Activated naive CD4-positive, alpha-beta T cell treated with anti-CD3 and anti-CD28 coated beads, Interleukin-2, amount 50 U/mL, for 24 hours (primary cell): Measurements from ENCODE around the gene CTAGE9.
"Not testable (repeated sequence)": the region's sequence is repeated elsewhere in the genome, so short reads cannot be mapped to it uniquely, and the experiment has no call there.

Experiments
- H3K27ac Mint-ChIP-seq: one replicate; pipeline ENCODE4 v1.8.0; 2021; ENCODE audit warnings: mild to moderate bottlenecking, mixed read lengths
- H3K27me3 Mint-ChIP-seq: one replicate; pipeline ENCODE4 v1.8.0; 2021; ENCODE audit warnings: mixed read lengths
- H3K36me3 Mint-ChIP-seq: one replicate; pipeline ENCODE4 v1.8.0; 2021; ENCODE audit warnings: mixed read lengths
- H3K4me1 Mint-ChIP-seq: one replicate; pipeline ENCODE4 v1.8.0; 2021; ENCODE audit warnings: mixed read lengths
- H3K4me3 Mint-ChIP-seq: one replicate; pipeline ENCODE4 v1.8.0; 2021; ENCODE audit warnings: mild to moderate bottlenecking, mixed read lengths
- H3K9me3 Mint-ChIP-seq: one replicate; pipeline ENCODE4 v1.8.0; 2021; ENCODE audit warnings: mixed read lengths

The CTAGE9 gene

DNA sequence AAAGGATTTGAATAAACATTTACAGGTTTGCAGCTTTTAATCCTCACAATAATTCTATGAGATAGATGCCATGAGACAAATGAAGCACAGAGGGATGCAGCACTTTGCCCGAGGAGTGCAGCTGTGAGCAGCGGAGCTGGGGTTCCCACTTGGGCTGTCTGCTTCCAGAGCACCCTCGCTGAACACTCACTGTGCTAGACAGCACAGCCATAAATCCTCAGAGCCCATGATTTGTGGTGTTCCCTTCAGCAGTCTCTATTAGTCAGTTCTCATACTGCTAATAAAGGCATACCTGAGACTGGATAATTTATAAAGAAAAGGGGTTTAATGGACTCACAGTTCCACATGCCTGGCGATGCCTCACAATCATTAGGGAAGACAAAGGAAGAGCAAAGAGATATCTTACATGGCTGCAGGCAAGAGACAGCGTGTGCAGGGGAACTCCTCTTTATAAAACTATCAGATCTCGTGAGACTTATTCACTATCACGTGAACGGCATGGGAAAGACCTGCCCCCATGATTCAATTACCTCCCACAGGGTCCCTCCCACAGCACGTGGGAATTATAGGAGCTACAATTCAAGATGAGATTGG, 25.3 kb upstream of the CTAGE9 start:
- Mint-ChIP-seq H3K27me3 (no peaks in the 10 kb centered on the region), H3K4me3 (no peak overlapping the region), H3K27ac (no peak overlapping the region), H3K36me3 (peaks cover under 1% of the 10 kb centered on the region), H3K4me1 (no peaks in the 10 kb centered on the region), H3K9me3 (no peaks in the 10 kb centered on the region)

DNA sequence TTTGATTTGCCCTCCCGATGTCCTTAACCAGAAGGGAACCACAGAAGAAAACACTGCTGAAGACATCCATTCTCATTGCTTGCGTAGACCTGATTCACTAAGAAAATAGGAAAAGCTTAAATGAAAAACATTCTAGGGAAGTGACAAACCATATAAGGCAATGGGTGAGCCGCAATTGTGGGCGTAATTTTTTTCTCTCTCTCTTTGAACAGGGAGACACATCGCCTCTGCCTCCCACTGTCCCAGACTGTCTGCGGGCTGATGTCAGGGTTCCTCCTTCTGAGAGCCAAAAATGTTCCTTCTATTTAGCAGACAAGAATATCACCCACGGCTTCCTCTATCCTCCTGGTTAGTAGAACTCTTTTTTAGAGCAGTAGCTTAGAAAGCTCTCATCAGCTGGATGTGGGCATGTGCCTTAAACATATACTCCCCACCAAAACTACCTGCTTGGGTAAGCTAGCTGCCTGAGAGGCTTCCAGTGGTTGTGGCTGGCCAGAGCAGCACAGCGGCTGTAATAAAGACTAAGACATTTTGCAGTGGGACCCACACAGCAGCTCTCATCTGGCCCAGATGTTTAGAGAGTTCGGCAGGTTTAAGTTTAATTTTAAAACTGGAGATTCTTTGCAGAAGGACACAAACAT, 22.7 kb upstream of the CTAGE9 start:
- Mint-ChIP-seq H3K9me3 (no peaks in the 10 kb centered on the region), H3K4me1 (no peaks in the 10 kb centered on the region), H3K27ac (no peak overlapping the region), H3K4me3 (no peak overlapping the region), H3K27me3 (no peaks in the 10 kb centered on the region), H3K36me3 (peaks cover 2% of the 10 kb centered on the region)

DNA sequence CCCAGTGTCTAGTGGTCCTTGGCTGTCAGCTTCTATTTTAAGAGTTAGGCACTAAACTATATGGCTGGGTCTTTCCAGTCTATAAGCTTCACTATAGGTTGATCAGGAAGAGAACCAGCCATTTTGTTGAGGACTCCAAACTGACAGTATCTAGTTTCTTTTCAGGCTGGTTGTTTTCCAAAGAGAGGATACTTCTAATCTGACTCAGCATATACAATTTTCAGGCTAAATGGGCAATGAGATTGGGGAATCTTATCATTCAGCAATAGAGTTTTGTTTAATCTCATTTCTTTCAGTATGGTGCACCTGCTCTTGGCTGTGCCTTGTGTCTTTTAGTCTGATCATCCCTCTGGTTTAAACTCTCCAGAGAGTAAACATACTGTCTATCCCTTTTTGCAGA, 20.4 kb upstream of the CTAGE9 start:
- no peaks in the 10 kb centered on the region for H3K27me3 Mint-ChIP-seq
- H3K4me3 Mint-ChIP-seq: no peak overlapping the region
- H3K4me1 Mint-ChIP-seq: no peaks in the 10 kb centered on the region
- peaks cover 6% of the 10 kb centered on the region for H3K36me3 Mint-ChIP-seq
- H3K27ac Mint-ChIP-seq: no peak overlapping the region
- no peaks in the 10 kb centered on the region for H3K9me3 Mint-ChIP-seq

DNA sequence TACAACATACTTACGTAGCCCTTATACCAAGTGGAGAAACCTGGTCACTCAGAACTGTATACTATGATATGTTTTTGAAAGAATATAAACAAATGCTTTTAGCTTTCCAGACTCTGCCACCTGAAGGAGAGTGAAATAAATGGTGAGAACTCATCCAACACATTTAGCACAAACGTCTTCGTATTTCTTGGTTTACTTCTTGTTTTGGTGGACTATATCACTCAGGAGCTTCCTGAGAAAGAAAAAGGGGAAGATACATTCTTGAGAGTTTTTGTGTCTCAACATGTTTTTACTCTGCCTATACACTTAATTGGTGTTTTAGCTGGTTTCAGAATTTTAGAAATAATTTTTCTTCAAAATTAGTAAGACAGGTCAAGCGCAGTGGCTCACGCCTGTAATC, 19.4 kb upstream of the CTAGE9 start:
- no peaks in the 10 kb centered on the region for H3K9me3 Mint-ChIP-seq
- H3K36me3 Mint-ChIP-seq: peaks cover 8% of the 10 kb centered on the region
- H3K4me1 Mint-ChIP-seq: no peaks in the 10 kb centered on the region
- no peaks in the 10 kb centered on the region for H3K27me3 Mint-ChIP-seq
- H3K4me3 Mint-ChIP-seq: no peak overlapping the region
- H3K27ac Mint-ChIP-seq: no peak overlapping the region

- Mint-ChIP-seq H3K4me1 (no peaks in the 10 kb centered on the region), H3K27ac (no peak overlapping the region)
Measured at GRCh38 chr6:131729550-131729949, 18.7 kb upstream of the CTAGE9 start.

DNA sequence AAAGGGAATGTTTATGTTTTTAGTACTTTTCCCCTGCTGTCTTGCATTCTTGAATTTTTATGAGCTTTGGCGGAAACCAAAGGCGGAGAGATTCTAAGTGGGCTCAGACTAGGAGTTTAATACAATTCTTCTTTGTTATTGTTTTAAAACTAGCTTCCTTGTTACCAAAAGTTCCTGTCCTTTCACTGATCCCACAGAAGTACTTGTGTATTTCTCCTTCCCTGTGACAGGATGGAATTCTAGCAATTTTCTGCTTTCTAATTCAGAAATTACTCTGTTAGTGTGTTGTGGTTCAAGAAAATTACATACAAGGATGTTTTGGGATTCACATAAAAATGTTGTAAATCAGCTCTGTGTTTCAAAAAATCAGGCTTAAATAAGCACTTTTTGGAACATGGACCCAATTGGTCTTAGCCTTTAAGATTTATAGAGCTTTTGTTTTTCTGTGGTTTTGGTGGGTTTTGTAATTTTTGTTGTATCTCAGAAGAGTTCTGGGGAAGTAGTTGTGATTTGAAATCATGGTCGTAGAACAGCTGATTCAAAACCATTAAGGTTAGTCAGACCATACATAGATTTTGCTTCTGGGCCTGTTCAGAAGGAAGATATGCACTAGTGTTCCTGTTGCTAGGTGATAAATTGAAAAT, 17.6 kb upstream of the CTAGE9 start:
- no peaks in the 10 kb centered on the region for H3K9me3 Mint-ChIP-seq
- no peak overlapping the region for H3K4me3 Mint-ChIP-seq

More at GRCh38 chr6:131729550-131729949, 18.7 kb upstream of the CTAGE9 start:
- H3K27me3 Mint-ChIP-seq: no peaks in the 10 kb centered on the region
- no peaks in the 10 kb centered on the region for H3K9me3 Mint-ChIP-seq
- H3K4me3 Mint-ChIP-seq: no peak overlapping the region
- H3K36me3 Mint-ChIP-seq: peaks cover 8% of the 10 kb centered on the region

GRCh38 chr6:131727868-131728267, 17.1 kb upstream of the CTAGE9 start:
- no peaks in the 10 kb centered on the region for H3K27me3 Mint-ChIP-seq
- H3K4me1 Mint-ChIP-seq: no peaks in the 10 kb centered on the region
- H3K27ac Mint-ChIP-seq: no peak overlapping the region
- no peak overlapping the region for H3K4me3 Mint-ChIP-seq
- peaks cover 8% of the 10 kb centered on the region for H3K36me3 Mint-ChIP-seq
- H3K9me3 Mint-ChIP-seq: no peaks in the 10 kb centered on the region

More for the DNA sequence above, 17.6 kb upstream of the CTAGE9 start:
- Mint-ChIP-seq H3K36me3 (peaks cover 8% of the 10 kb centered on the region), H3K27me3 (no peaks in the 10 kb centered on the region), H3K4me1 (no peaks in the 10 kb centered on the region), H3K27ac (no peak overlapping the region)

DNA sequence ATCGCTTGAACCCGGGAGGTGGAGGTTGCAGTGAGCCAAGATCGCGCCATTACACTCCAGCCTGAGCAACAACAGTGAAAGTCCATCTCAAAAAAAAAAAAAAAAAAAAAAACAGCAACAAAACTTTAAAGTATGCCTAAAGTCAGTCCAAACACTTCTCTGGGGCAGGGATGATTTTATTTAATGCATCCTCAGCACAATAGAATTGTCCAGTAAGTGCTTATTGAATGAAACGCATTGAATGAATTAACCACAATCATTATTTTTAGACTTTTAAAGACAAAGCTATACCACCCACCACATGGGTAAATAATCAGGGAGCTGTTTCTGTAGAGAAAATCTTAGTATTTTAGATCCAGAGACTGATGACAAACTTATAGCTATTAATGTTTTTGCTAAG, 16.6 kb upstream of the CTAGE9 start:
- Mint-ChIP-seq H3K4me1 (no peaks in the 10 kb centered on the region), H3K9me3 (no peaks in the 10 kb centered on the region), H3K27me3 (no peaks in the 10 kb centered on the region), H3K4me3 (no peak overlapping the region), H3K27ac (no peak overlapping the region), H3K36me3 (peaks cover 8% of the 10 kb centered on the region)

- H3K9me3 Mint-ChIP-seq: no peaks in the 10 kb centered on the region
- peaks cover 6% of the 10 kb centered on the region for H3K36me3 Mint-ChIP-seq
- no peaks in the 10 kb centered on the region for H3K27me3 Mint-ChIP-seq
- no peak overlapping the region for H3K4me3 Mint-ChIP-seq
- no peaks in the 10 kb centered on the region for H3K4me1 Mint-ChIP-seq
- H3K27ac Mint-ChIP-seq: no peak overlapping the region
Measured at GRCh38 chr6:131724114-131724513, 13.3 kb upstream of the CTAGE9 start.

GRCh38 chr6:131721161-131721560, 10.3 kb upstream of the CTAGE9 start:
- Mint-ChIP-seq H3K9me3 (no peaks in the 10 kb centered on the region), H3K27ac (no peak overlapping the region), H3K4me3 (no peak overlapping the region), H3K36me3 (peaks cover 1% of the 10 kb centered on the region), H3K27me3 (no peaks in the 10 kb centered on the region), H3K4me1 (no peaks in the 10 kb centered on the region)

GRCh38 chr6:131717836-131718542, 7.2 kb upstream of the CTAGE9 start:
- H3K9me3 Mint-ChIP-seq: no peaks in the 10 kb centered on the region
- no peak overlapping the region for H3K27ac Mint-ChIP-seq
- no peaks in the 10 kb centered on the region for H3K27me3 Mint-ChIP-seq
- no peak overlapping the region for H3K4me3 Mint-ChIP-seq
- no peaks in the 10 kb centered on the region for H3K4me1 Mint-ChIP-seq
- H3K36me3 Mint-ChIP-seq: no peaks in the 10 kb centered on the region

- H3K36me3 Mint-ChIP-seq, H3K9me3 Mint-ChIP-seq, H3K27ac Mint-ChIP-seq, H3K4me1 Mint-ChIP-seq, H3K4me3 Mint-ChIP-seq, H3K27me3 Mint-ChIP-seq: not testable (repeated sequence)
Measured at GRCh38 chr6:131715567-131715966, 4.8 kb upstream of the CTAGE9 start.

DNA sequence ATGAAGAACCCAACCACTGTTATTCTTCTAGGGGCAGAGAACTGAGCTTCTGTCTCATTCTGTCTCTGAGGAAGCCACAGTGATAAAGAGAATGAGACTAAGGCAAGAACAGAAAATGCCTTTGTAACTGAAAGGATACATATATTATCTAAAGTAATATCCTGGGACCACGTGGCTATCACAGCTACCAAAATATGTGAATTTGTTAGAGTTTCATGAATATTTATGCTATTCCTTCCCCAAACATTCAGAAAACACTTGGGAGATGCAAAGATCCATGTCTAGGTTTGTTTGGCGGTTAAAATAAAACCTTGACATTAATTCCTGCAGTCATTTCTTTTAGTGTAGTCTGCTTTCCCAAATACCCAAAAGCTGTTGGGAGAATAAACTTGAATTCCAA, 6.9 kb downstream of the CTAGE9 start:
- not testable (repeated sequence) for H3K4me1 Mint-ChIP-seq, H3K27ac Mint-ChIP-seq, H3K9me3 Mint-ChIP-seq, H3K36me3 Mint-ChIP-seq, H3K4me3 Mint-ChIP-seq, H3K27me3 Mint-ChIP-seq

- not testable (repeated sequence) for H3K4me3 Mint-ChIP-seq, H3K27me3 Mint-ChIP-seq, H3K4me1 Mint-ChIP-seq, H3K9me3 Mint-ChIP-seq, H3K36me3 Mint-ChIP-seq, H3K27ac Mint-ChIP-seq
Measured at GRCh38 chr6:131700851-131701250, 10.0 kb downstream of the CTAGE9 start.

DNA sequence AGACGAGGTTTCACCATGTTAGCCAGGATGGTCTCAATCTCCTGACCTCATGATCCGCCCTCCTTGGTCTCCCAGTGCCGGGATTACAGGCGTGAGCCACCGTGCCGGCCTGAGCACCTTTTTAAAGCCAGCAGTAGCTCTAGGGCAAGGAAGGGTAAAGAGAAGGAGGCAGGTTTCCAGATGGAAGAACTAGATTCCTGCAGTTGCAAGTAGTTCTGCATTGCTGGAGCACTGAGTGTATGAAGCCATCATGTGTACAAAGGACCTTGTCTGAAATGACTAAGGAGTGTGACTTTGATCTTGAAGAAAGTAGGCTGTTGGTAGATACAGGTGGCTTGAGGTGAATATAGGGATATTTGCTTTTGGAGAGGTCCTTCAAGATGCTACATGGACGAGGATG, 13.9 kb downstream of the CTAGE9 start:
- no peaks in the 10 kb centered on the region for H3K4me1 Mint-ChIP-seq
- H3K36me3 Mint-ChIP-seq: no peaks in the 10 kb centered on the region
- H3K4me3 Mint-ChIP-seq: no peak overlapping the region
- no peaks in the 10 kb centered on the region for H3K27me3 Mint-ChIP-seq
- H3K27ac Mint-ChIP-seq: no peak overlapping the region
- no peaks in the 10 kb centered on the region for H3K9me3 Mint-ChIP-seq

DNA sequence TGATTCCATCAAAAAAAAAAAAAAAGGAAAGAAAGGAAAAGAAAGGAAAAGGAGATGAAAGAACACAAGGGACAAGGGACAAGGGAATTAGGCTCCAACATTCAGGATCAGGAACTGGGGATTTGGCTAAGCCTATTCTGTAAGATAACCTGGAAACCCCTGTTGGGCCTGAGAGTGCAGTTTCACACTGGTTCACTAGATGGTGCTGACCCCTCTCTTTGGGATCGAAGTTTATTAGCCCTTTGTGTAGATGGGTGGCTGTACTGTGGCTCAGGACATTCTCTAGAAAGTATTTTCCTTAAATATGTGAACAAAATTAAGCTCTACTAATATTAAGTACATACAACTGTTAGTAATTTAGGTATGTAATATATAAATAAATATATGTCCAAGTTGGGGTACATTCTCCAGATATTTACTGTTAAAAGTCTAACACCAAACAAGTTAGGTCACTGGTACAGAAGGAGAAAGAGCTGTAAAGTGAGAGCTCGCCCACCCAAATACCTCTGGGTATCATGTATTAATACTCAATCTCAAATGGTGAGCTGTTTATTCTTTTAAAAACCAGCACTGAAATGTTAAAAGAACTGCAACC, 15.9 kb downstream of the CTAGE9 start:
- H3K27me3 Mint-ChIP-seq: no peaks in the 10 kb centered on the region
- no peak overlapping the region for H3K27ac Mint-ChIP-seq
- H3K9me3 Mint-ChIP-seq: no peaks in the 10 kb centered on the region
- no peaks in the 10 kb centered on the region for H3K36me3 Mint-ChIP-seq
- no peak overlapping the region for H3K4me3 Mint-ChIP-seq
- H3K4me1 Mint-ChIP-seq: no peaks in the 10 kb centered on the region
